Measurements from ENCODE around the gene KCTD7.
"Not testable (repeated sequence)": the region's sequence is repeated elsewhere in the genome, so short reads cannot be mapped to it uniquely, and the experiment has no call there.

Gene KCTD7

GRCh38 chr7:66615699-66616098 is 13.0 kb upstream of the KCTD7 start:
- no peak for TF ChIP-seq CTCF (IDR thresholded peaks at IDR 0.05)
- DNase-seq (ENCODE audit: low spot score), result no peak
- H3K27ac ChIP-seq, result no peak overlapping the region
- H3K4me3 ChIP-seq, result no peak overlapping the region

GRCh38 chr7:66617295-66617694 is 11.4 kb upstream of the KCTD7 start:
- TF ChIP-seq CTCF (IDR thresholded peaks at IDR 0.05), result no peak
- no peak for DNase-seq (ENCODE audit: low spot score)

GRCh38 chr7:66619341-66619948 is 9.2 kb upstream of the KCTD7 start:
- not testable (repeated sequence) for DNase-seq (ENCODE audit: low spot score); H3K4me3 ChIP-seq; H3K27ac ChIP-seq

More at GRCh38 chr7:66617295-66617694, 11.4 kb upstream of the KCTD7 start:
- Histone ChIP-seq H3K4me3 (no peak overlapping the region), H3K27ac (no peak overlapping the region)

GRCh38 chr7:66626331-66626934 is 2.2 kb upstream of the KCTD7 start:
- no peak for TF ChIP-seq CTCF (IDR thresholded peaks at IDR 0.05)
- DNase-seq (ENCODE audit: low spot score), result no peak
- Histone ChIP-seq H3K4me3 (no peak overlapping the region), H3K27ac (no peak overlapping the region)

- no peak overlapping the region for H3K4me3 ChIP-seq
- DNase-seq (ENCODE audit: low spot score), result no peak
- H3K27ac ChIP-seq, result no peak overlapping the region
Observed at GRCh38 chr7:66627151-66627681, 1.5 kb upstream of the KCTD7 start.

GRCh38 chr7:66627881-66628360 is 760 bp upstream of the KCTD7 start:
- Histone ChIP-seq H3K27ac (peak overlapping the region; percentile 95 to 99), H3K4me3 (peak overlapping the region; percentile 95)
- DNase-seq (ENCODE audit: low spot score), result no peak
- TF ChIP-seq CTCF (IDR thresholded peaks at IDR 0.05), result no peak

More at GRCh38 chr7:66627151-66627681, 1.5 kb upstream of the KCTD7 start:
- no peak for TF ChIP-seq CTCF (IDR thresholded peaks at IDR 0.05)

- Histone ChIP-seq H3K4me3 (peak overlapping the region; percentile 95), H3K27ac (peak overlapping the region; percentile 95 to 99)
- TF ChIP-seq CTCF (IDR thresholded peaks at IDR 0.05), result no peak
- peak; percentile 84 for DNase-seq (ENCODE audit: low spot score)
Observed at GRCh38 chr7:66629222-66630062, 761 bp downstream of the KCTD7 start.
